ENCODE results near the gene FAM186B.

FAM186B gene

DNA sequence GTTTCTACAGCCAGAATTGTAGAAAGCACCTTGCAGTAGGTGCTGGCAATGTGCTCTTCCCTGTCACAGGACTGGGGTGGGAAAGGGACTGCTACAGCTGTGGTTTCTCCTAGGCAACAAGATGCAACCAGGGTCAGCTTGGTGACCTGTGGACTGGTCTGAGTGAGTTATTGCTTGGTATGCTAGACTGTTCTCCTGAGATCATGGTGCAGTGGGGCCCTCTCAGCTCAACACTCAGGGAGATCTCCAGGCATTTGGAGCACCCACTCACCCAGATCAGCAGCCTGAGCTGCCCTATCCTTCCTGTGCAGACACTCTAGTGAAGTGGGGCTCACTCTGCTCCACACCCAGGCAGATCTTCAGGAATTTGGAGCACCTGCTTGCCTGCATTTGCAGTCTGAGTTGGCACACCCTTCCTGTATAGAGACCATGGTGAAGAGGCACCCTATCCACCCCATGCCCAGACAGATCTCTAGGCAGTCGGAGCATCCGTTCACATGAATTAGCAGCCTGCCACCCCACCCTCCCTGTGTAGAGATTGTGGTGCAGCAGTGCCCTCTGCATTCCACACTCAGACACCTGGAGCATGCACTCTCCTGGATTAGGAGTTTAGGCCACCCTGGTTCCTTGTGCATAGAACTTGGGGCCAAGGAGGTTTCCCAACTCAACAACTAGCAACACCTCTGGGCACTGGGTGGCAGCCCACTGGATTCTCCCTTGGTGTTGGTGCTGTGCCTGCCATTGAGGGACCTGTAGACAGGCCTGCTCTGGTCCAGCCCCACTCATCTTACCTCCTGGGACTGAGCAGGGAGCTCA, 3.8 kb upstream of the FAM186B start:
- no peak for FAIRE-seq
- DNase-seq (ENCODE audit: insufficient read length, low spot score): no peak
- TF ChIP-seq POLR2A (IDR thresholded peaks at IDR 0.05; ENCODE audit: low read depth, low read length): no peak

DNA sequence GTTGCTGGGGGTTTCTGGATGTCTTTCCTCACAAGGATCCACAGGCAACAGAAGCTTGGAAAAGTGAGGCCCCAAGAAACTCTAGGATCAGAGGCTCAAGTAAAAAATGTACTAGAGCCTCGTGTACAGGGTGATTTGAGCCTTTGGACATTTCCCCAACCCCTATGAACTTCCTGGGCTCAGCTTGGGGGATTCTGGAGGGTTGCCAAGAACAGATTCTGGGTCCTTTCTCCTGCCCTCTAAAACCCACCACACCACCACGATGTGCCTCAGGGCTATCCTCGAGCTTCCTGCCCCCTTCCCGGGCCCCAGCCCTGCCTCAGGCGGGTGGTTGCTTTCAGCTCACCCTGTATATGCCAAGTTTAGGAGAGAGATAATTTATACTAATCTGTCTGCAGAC, 583 bp downstream of the FAM186B start:
- FAIRE-seq (no peak), DNase-seq (ENCODE audit: insufficient read length, low spot score) (no peak)
- no peak for TF ChIP-seq POLR2A (IDR thresholded peaks at IDR 0.05; ENCODE audit: low read depth, low read length)

DNA sequence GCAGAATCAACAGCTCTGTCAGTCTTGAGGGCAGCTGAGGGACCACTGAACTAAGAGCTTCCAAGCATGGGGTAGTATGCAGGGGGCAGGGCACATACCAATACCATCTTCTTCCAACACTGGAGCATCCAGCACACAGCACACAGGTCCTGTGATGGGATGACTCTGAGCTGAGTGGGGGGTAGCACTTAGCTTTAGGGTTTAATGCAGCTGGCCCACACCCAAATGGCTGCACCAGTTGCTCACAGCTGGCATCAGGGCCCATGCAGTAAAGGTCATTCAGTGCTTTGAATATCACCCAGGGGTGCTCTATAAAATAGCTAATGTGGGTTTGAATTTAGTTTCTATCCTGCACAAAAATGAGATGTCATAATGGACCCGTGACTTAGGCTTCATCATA, 1.7 kb downstream of the FAM186B start:
- TF ChIP-seq POLR2A (IDR thresholded peaks at IDR 0.05; ENCODE audit: low read depth, low read length): no peak
- FAIRE-seq: no peak
- DNase-seq (ENCODE audit: insufficient read length, low spot score): no peak

DNA sequence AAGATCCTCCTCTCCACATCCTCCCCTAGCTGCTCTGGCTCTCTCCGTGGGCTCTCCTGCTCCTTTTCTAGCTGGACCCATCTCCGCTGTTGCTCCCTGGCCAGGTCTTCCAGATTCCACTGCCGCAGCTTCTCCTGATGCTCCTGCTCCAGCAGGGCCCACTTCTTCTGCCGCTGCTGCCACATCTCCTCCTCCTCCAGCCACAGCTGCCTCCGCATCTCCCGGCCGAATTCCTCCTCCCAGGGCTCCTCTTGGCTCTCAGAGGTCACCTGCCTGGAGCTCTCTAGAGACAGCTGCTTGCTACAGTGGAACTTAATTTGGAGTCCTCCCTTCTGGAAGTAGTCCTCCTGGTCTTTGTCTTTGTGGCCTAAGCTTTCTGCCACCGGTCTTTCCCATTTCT, 5.5 kb downstream of the FAM186B start:
- TF ChIP-seq POLR2A (IDR thresholded peaks at IDR 0.05; ENCODE audit: low read depth, low read length): no peak
- FAIRE-seq (no peak), DNase-seq (ENCODE audit: insufficient read length, low spot score) (no peak)

DNA sequence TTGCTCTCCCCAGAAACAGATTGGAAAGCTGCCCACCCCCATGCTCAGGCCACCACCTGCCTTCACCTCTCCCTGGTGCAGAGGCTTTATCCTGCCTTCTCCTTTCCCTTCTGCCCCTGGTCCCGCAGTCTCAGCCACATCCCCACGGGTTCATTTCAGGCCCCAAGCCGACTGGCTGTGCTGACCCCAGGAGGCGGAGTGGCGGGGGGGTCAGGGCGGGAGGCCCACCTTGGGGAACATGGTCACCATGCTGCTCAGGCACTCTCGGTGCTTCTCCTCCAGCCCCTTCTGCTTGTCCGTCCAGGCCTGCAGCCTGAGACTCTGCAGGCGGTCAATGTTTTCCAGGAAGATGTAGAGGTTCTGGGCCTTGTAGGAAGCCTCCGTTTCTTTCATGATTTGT, 6.9 kb downstream of the FAM186B start:
- TF ChIP-seq POLR2A (IDR thresholded peaks at IDR 0.05; ENCODE audit: low read depth, low read length): no peak
- DNase-seq (ENCODE audit: insufficient read length, low spot score): no peak
- FAIRE-seq: no peak

DNA sequence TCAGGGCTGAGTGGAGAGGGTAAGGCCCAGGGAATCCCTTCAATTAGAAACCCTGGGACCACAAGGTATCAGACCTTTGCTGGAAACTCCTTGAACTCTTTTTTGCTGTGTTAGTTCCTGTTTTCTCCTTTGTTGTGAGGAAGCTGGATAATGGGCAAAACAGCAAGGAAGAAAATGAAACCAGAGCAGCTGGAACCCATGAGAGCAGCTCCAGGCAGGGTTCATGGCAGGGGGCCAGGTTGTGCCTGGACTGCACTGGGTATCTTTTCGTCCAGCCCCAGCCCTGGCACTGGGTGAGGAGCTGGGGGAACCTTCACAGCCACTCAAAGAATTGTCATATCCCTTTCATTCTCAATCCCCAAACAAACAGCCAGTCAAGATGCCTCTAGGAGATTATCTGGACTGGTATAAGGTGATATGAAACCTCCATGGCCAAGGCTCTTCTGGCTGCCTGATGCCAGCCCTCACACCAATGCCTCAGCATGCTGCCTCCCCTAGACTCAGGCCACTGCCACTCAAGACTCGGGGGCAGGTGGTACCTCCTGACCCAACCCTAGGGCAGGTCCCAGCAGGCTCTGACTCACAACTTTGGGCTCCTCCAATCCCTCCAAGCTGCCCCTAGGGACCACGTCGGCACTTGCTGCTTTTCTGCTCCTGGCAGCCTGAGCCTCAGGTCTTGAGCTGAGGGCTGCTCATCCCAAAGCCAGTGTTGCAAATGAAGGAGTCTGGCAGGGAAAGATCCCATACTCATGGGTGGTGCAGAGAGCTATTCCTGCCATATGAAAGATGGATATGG, 16.5 kb downstream of the FAM186B start:
- no peak for DNase-seq (ENCODE audit: insufficient read length, low spot score)
- no peak for TF ChIP-seq POLR2A (IDR thresholded peaks at IDR 0.05; ENCODE audit: low read depth, low read length)

DNA sequence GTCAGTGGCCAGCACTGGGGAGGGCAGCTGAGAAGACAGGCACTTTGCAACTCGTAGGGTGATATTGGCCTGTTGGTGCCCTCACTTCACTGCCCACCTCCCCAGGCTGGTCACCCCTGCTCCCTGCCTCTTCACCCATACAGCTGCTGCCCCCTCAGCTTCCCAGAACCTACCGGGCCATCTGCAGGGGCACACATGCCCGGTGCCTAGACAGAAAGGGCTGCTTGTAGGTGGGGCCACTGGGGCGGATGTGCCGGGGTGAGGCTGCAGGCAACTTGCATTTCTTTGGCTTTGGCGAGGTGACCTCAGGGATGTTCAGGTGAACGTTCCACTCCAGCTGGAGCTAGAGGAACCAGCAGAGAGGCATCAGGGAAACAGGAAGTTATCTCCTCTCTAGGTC, 17.2 kb downstream of the FAM186B start:
- DNase-seq (ENCODE audit: insufficient read length, low spot score) (no peak), FAIRE-seq (no peak)

More for the DNA sequence above, 16.5 kb downstream of the FAM186B start:
- FAIRE-seq: no peak

DNA sequence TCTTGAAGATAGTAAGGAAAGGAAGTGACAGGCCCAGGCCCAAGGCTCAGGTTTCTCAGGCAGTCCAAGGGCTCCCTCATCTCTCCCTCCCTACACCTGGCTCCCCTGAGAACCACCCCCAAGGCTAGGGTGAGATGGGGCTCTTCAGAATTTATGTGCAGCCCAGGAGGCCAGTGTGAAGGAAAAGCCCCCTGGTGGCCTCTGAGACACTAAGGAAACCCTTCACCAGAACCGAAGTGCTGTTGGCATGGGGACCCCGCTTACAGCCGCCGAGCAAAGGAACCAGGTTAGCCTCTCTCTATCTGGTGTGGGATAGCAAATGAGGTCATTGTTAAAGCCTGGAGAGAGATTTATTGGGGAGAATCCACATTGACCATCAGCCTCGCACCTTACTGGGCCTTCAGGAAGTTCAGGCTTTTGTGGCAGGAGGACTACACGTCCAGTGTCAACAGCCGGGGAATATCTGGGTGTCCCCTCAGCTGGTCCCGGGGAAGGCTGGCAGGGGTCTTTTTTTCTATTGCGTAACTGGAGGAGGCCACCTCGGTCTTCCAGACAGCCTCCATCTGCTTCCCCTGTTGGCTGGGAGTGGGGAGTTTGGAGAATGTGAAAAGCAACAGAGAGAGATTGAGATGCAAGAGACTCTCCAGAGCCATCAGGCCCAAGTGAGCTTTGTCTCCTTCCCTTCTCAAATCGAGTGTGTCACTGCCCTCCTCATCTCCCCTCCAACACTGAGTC, 18.1 kb downstream of the FAM186B start:
- no peak for DNase-seq (ENCODE audit: insufficient read length, low spot score)
- TF ChIP-seq POLR2A (IDR thresholded peaks at IDR 0.05; ENCODE audit: low read depth, low read length): no peak
- no peak for FAIRE-seq

More for the DNA sequence above, 17.2 kb downstream of the FAM186B start:
- TF ChIP-seq POLR2A (IDR thresholded peaks at IDR 0.05; ENCODE audit: low read depth, low read length): no peak

DNA sequence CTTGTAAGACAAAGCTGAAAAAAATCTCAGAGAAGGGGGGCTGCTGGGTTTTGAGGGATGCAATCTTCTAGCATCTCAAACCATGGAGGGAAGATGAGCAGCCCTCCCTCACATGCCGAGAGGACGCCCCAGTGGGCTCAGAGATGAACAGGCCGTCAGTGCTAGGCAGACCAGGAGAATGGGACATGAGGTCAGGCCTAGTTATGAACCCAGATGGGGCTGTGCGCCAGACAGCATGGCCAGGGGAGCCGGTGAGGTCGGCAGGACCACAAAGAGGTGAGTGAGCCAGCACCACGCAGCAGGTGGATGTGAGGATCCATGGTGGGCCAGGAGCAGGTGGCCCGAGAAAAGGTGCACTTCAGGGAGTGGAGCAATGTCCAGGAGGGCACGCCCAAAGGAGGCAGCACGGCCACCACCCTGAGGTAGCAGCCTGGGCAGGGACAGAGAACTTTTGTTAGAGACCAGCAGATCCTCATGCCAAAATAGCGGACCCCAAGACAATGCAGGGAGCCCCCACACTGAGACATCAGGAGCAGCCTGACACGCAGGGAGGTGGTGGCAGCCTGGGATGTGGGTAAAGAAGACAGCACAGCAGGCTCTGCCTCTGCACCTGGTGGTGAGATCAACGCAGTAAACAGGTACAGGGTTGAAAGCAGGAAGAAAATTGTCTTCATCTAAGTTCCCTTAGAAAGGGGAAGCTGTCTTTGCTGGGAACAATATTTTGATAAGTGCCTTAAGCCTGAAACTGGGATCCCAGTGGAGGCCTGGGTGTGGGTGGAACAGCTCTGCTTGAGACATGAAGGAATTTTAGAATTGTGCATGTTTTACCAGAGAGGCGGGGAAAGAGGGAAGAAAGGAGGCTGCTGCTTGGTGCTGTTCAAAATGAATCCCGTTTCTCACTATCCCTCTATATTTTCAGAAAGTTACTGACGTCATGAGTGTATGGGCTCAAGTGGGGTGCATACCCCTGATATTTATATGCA, 19.7 kb downstream of the FAM186B start:
- TF ChIP-seq POLR2A (IDR thresholded peaks at IDR 0.05; ENCODE audit: low read depth, low read length): no peak
- DNase-seq (ENCODE audit: insufficient read length, low spot score): no peak
- FAIRE-seq: no peak

DNA sequence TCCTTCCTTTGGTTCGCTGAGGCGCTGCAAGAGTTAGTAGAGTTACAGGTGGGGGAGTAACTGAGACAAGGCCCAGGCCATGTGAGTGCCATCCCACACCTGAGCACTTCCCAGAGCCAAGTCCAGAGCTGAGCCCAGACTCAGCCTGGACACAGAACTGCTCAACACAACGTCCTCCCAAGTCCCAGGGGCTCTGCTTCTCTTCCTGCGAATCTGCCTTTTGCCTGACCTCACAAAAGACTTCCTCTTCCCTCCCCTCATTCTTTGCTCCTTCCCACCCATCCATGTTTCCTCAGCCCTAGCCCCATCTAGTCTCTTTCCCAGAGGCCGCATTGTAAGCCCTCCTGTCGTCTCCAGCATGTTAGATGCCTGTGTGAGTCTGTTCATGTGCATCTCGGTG, 20.8 kb downstream of the FAM186B start:
- no peak for TF ChIP-seq POLR2A (IDR thresholded peaks at IDR 0.05; ENCODE audit: low read depth, low read length)
- DNase-seq (ENCODE audit: insufficient read length, low spot score) (no peak), FAIRE-seq (no peak)

DNA sequence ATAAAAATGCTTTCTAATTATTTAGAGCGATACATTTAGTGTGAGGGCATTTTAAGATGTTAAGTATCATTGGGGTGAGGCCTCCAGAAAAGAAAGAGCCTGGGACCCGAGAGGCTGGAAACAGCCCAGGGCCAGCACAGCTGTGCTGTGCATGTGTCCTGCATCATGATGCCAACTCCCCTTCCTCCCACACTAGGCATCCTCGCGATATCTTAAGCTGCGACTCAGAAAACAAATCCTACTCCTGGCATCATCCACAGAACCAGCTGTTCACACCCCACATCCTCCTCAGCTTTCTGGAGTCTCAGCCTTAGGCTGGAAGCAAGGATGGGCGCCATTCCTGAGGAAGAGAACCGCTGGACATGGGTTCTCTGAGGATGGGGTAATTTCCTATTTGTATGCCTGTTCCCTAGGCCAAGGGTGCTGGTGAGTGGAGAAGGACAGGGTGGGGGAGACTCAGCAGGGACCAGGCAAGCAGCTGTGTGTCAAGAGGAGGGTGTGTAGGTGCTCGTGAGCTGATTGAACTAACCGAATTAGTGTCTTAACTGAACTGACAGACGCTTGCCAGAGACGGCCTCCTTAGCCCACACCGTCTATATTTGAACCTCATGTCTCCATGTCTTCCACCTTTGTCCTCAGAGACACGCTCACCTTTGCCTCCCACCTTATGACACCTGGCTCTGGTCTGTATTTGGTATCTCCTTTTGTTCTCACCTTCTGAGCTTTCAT, 21.9 kb downstream of the FAM186B start:
- no peak for DNase-seq (ENCODE audit: insufficient read length, low spot score)
- TF ChIP-seq POLR2A (IDR thresholded peaks at IDR 0.05; ENCODE audit: low read depth, low read length): no peak
- FAIRE-seq: no peak

DNA sequence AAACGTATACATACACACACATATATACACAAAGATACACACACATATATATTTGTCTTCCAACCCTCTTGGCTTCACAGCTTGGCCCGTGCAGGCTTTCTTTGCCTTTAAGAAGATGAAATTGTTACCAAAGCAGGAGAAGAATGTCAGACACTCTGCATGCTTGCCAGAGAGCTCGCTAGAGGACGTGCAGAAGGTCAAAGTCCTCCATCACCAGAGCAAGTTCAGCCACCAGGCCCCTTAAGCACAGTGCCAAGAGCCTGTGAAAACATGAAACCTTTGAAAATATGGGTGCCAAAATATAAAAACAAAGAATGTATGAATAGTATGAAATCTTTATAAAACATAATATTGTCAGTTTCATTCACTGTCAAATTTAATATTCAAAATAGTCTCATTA, 22.6 kb downstream of the FAM186B start:
- FAIRE-seq: no peak
- no peak for DNase-seq (ENCODE audit: insufficient read length, low spot score)
- TF ChIP-seq POLR2A (IDR thresholded peaks at IDR 0.05; ENCODE audit: low read depth, low read length): no peak

All from H54 (cell line).